Neural cell (in vitro differentiated cells): ENCODE measurements around the gene MSANTD3. TPM values are rescaled to one million over a fixed set of nuclear protein-coding genes. Genes with fewer than 3 reads are reported as not detected.

ENCODE experiments used
- H2AFZ ChIP-seq: fragments of 200-600, 300-800 bp; sonication (generic), shearing (Covaris generic); 2 replicates; pipeline ENCODE4 v1.6.0; 2014; ENCODE audit warnings: low read depth, mild to moderate bottlenecking, antibody characterized with exemption, low read length, moderate library complexity
- H3F3A ChIP-seq: fragments of 200-600 bp; shearing (Covaris generic); 2 replicates; pipeline ENCODE4 v1.6.1; 2016; ENCODE audit warnings: mild to moderate bottlenecking, moderate library complexity, mixed read lengths, antibody characterized with exemption, low read length; ENCODE audit not compliant: insufficient read depth, poor library complexity, severe bottlenecking
- H3K27ac ChIP-seq: fragments of 200-600, 300-800 bp; sonication (generic), shearing (Covaris generic); 2 replicates; pipeline ENCODE4 v1.5.1; 2014; ENCODE audit warnings: mild to moderate bottlenecking, low read length, moderate library complexity
- H3K27me3 ChIP-seq: fragments of 300-800, 200-600 bp; sonication (generic), shearing (Covaris generic); 2 replicates; pipeline ENCODE4 v1.6.0; 2014; ENCODE audit warnings: mild to moderate bottlenecking, low read depth, low read length, moderate library complexity; ENCODE audit not compliant: insufficient read depth
- H3K36me3 ChIP-seq: fragments of 300-800, 200-600 bp; sonication (generic), shearing (Covaris generic); 2 replicates; pipeline ENCODE4 v1.5.1; 2014; ENCODE audit warnings: mild to moderate bottlenecking, antibody characterized with exemption, low read length, moderate library complexity; ENCODE audit not compliant: insufficient read depth
- H3K4me2 ChIP-seq: fragments of 300-800, 200-600 bp; sonication (generic), shearing (Covaris generic); 2 replicates; pipeline ENCODE4 v1.6.0; 2014; ENCODE audit warnings: mild to moderate bottlenecking, low read length
- H3K4me3 ChIP-seq: fragments of 300-800, 200-600 bp; sonication (generic), shearing (Covaris generic); 2 replicates; pipeline ENCODE4 v1.5.1; 2014; ENCODE audit warnings: mild to moderate bottlenecking, low read length, moderate library complexity
- H3K79me2 ChIP-seq: fragments of 200-600 bp; shearing (Covaris generic); replicated peaks from 2 replicates; pipeline ENCODE4 v1.6.0; 2014; ENCODE audit warnings: mild to moderate bottlenecking, low read length, moderate library complexity; ENCODE audit not compliant: insufficient read depth
- H3K9ac ChIP-seq: fragments of 300-800, 200-600 bp; sonication (generic), shearing (Covaris generic); 2 replicates; pipeline ENCODE4 v1.6.1; 2016; ENCODE audit warnings: mild to moderate bottlenecking, low read length, mixed read lengths
- H3K9me2 ChIP-seq: fragments of 200-600 bp; shearing (Covaris generic); 2 replicates; pipeline ENCODE4 v1.6.1; 2016; ENCODE audit warnings: mild to moderate bottlenecking, low read length, mixed read lengths; ENCODE audit not compliant: insufficient read depth
- H3K9me3 ChIP-seq: fragments of 200-600, 300-800 bp; sonication (generic), shearing (Covaris generic); 2 replicates; pipeline ENCODE4 v1.6.1; 2016; ENCODE audit warnings: mild to moderate bottlenecking, mixed run types, low read length, moderate library complexity, mixed read lengths
- H4K20me1 ChIP-seq: fragments of 200-600 bp; shearing (Covaris generic); 2 replicates; pipeline ENCODE4 v1.6.1; 2016; ENCODE audit warnings: mild to moderate bottlenecking, mixed run types; ENCODE audit not compliant: insufficient read depth
- EP300 ChIP-seq: fragments of 450-650 bp; conservative IDR thresholded peaks from 2 replicates; pipeline ENCODE4 v1.6.1; 2014; ENCODE audit warnings: antibody characterized with exemption, mild to moderate bottlenecking, moderate library complexity; ENCODE audit not compliant: poor library complexity, severe bottlenecking
- EZH2 ChIP-seq: fragments of 200-600, 300-800 bp; shearing (Covaris generic), sonication (generic); IDR thresholded peaks from 2 replicates; pipeline ENCODE4 v1.6.1; 2014; ENCODE audit warnings: antibody characterized with exemption, low read length, borderline replicate concordance, mild to moderate bottlenecking; ENCODE audit not compliant: insufficient read depth, poor library complexity, severe bottlenecking
- MXI1 ChIP-seq: fragments of 450-650 bp; conservative IDR thresholded peaks from 2 replicates; pipeline ENCODE4 v1.6.1; 2014; ENCODE audit warnings: antibody characterized with exemption, mild to moderate bottlenecking; ENCODE audit not compliant: poor library complexity, severe bottlenecking
- POLR2AphosphoS5 ChIP-seq: IDR thresholded peaks from 2 replicates; pipeline ENCODE4 v1.6.1; 2012
- RAD21 ChIP-seq: fragments of 450-650 bp; conservative IDR thresholded peaks from 2 replicates; pipeline ENCODE4 v1.6.1; 2014; ENCODE audit warnings: antibody characterized with exemption, mild to moderate bottlenecking, moderate library complexity
- REST ChIP-seq: IDR thresholded peaks from 2 replicates; pipeline ENCODE4 v1.6.1; 2012; ENCODE audit warnings: borderline replicate concordance
- SMC3 ChIP-seq: fragments of 450-650 bp; conservative IDR thresholded peaks from 2 replicates; pipeline ENCODE4 v1.6.1; 2014; ENCODE audit warnings: antibody characterized with exemption, mild to moderate bottlenecking, moderate library complexity; ENCODE audit not compliant: poor library complexity
- TAF1 ChIP-seq: IDR thresholded peaks from 2 replicates; pipeline ENCODE4 v1.6.1; 2012; ENCODE audit warnings: low read depth
- polyA plus RNA-seq: library from polyadenylated mRNA; depleted of rRNA; stranded (reverse); fragments of >200 nt; gene quantifications from 2 replicates; pipeline ENCODE4 v1.2.3, GENCODE V29; 2014
- TF ChIP-seq, protein P1 (sequence below): fragments of 450-650 bp; IDR thresholded peaks from 2 replicates; pipeline ENCODE4 v1.5.1; 2014; ENCODE audit warnings: antibody characterized with exemption, mild to moderate bottlenecking, moderate library complexity; ENCODE audit not compliant: poor library complexity, severe bottlenecking

Gene MSANTD3
- polyA plus RNA-seq, 1 donor from 2014 or later: 82.6 TPM

- TF ChIP-seq MXI1: peak; percentile 36
- TF ChIP-seq TAF1: no peak
- H2AFZ ChIP-seq: peak overlapping the region; percentile 51
- no peaks in the 10 kb centered on the region for H3K79me2 ChIP-seq
- H3K4me2 ChIP-seq: no peak overlapping the region
- no peak overlapping the region for H3K27ac ChIP-seq
- H3K27me3 ChIP-seq: no peaks in the 10 kb centered on the region
- H3K9me3 ChIP-seq: no peaks in the 10 kb centered on the region
- H3K36me3 ChIP-seq: no peaks in the 10 kb centered on the region
- H3K4me3 ChIP-seq: peak overlapping the region; percentile 63
- H4K20me1 ChIP-seq: no peaks in the 10 kb centered on the region
- no peaks in the 10 kb centered on the region for H3F3A ChIP-seq
- peak overlapping the region; percentile 18 for H3K9ac ChIP-seq
- H3K9me2 ChIP-seq: no peaks in the 10 kb centered on the region
Measured at GRCh38 chr9:100411472-100412283, 15.3 kb upstream of the MSANTD3 start.

GRCh38 chr9:100413839-100414420 is 13.0 kb upstream of the MSANTD3 start:
- H3K9me2 ChIP-seq: no peaks in the 10 kb centered on the region
- no peak overlapping the region for H2AFZ ChIP-seq
- H3K27me3 ChIP-seq: no peaks in the 10 kb centered on the region
- H3K9me3 ChIP-seq: no peaks in the 10 kb centered on the region
- H3K4me3 ChIP-seq: no peak overlapping the region
- no peak overlapping the region for H3K9ac ChIP-seq
- no peaks in the 10 kb centered on the region for H3K36me3 ChIP-seq
- no peak overlapping the region for H3K27ac ChIP-seq
- TF ChIP-seq MXI1 (no peak), EP300 (peak; percentile 92), SMC3 (no peak), POLR2AphosphoS5 (peak; percentile 89)
- no peaks in the 10 kb centered on the region for H3F3A ChIP-seq
- no peaks in the 10 kb centered on the region for H4K20me1 ChIP-seq
- H3K79me2 ChIP-seq: no peaks in the 10 kb centered on the region
- no peak overlapping the region for H3K4me2 ChIP-seq

- Histone ChIP-seq H3K4me2 (no peak overlapping the region), H3K27me3 (no peaks in the 10 kb centered on the region), H3K9me2 (no peaks in the 10 kb centered on the region), H3K9ac (no peak overlapping the region), H3F3A (no peaks in the 10 kb centered on the region), H3K9me3 (no peaks in the 10 kb centered on the region), H3K79me2 (no peaks in the 10 kb centered on the region), H2AFZ (no peak overlapping the region), H3K4me3 (no peak overlapping the region), H3K36me3 (no peaks in the 10 kb centered on the region), H4K20me1 (no peaks in the 10 kb centered on the region), H3K27ac (no peak overlapping the region)
- TF ChIP-seq REST: no peak
- no peak for TF ChIP-seq RAD21
- TF ChIP-seq POLR2AphosphoS5: no peak
- no peak for TF ChIP-seq TAF1
- TF ChIP-seq SMC3: no peak
- no peak for TF ChIP-seq EP300
- no peak for TF ChIP-seq MXI1
- no peak for TF ChIP-seq EZH2
- TF ChIP-seq, protein P1, sequence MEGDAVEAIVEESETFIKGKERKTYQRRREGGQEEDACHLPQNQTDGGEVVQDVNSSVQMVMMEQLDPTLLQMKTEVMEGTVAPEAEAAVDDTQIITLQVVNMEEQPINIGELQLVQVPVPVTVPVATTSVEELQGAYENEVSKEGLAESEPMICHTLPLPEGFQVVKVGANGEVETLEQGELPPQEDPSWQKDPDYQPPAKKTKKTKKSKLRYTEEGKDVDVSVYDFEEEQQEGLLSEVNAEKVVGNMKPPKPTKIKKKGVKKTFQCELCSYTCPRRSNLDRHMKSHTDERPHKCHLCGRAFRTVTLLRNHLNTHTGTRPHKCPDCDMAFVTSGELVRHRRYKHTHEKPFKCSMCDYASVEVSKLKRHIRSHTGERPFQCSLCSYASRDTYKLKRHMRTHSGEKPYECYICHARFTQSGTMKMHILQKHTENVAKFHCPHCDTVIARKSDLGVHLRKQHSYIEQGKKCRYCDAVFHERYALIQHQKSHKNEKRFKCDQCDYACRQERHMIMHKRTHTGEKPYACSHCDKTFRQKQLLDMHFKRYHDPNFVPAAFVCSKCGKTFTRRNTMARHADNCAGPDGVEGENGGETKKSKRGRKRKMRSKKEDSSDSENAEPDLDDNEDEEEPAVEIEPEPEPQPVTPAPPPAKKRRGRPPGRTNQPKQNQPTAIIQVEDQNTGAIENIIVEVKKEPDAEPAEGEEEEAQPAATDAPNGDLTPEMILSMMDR: no peak
Measured at GRCh38 chr9:100417815-100418214, 9.1 kb upstream of the MSANTD3 start.
